AG10803 (cell line): ENCODE data around the gene ZMAT1.

Experiments
- DNase-seq: peaks from one replicate; pipeline ENCODE4 v3.0.0; 2010; ENCODE audit warnings: low read depth
- H3K4me3 ChIP-seq: 2 replicates; pipeline ENCODE4 v1.5.1; 2011; ENCODE audit warnings: mild to moderate bottlenecking, low read length, control low read depth
- TF ChIP-seq, protein P1 (sequence below): conservative IDR thresholded peaks from 2 replicates; pipeline ENCODE4 v1.5.1; 2011; ENCODE audit warnings: mild to moderate bottlenecking, low read length, control low read depth, inconsistent platforms

The ZMAT1 gene

DNA sequence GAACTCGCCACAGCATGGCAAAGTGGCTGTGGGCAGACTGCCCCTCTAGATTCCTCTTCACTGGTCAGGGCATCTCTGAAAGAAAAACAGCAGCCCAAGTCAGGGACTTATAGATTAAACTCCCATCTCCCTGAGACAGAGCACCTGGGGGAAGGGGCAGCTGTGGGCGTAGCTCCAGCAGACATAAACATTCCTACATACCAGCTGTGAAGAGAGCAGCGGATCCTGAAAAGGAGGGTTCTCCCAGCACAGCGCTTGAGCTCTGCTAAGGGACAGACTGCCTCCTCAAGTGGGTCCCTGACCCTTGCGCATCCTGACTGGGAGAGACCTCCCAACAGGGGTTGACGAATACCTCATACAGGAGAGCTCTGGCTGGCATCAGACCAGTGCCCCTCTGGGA, 18.8 kb upstream of the ZMAT1 start:
- H3K4me3 ChIP-seq = no peak overlapping the region
- TF ChIP-seq, protein P1, sequence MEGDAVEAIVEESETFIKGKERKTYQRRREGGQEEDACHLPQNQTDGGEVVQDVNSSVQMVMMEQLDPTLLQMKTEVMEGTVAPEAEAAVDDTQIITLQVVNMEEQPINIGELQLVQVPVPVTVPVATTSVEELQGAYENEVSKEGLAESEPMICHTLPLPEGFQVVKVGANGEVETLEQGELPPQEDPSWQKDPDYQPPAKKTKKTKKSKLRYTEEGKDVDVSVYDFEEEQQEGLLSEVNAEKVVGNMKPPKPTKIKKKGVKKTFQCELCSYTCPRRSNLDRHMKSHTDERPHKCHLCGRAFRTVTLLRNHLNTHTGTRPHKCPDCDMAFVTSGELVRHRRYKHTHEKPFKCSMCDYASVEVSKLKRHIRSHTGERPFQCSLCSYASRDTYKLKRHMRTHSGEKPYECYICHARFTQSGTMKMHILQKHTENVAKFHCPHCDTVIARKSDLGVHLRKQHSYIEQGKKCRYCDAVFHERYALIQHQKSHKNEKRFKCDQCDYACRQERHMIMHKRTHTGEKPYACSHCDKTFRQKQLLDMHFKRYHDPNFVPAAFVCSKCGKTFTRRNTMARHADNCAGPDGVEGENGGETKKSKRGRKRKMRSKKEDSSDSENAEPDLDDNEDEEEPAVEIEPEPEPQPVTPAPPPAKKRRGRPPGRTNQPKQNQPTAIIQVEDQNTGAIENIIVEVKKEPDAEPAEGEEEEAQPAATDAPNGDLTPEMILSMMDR = no peak
- no peak for DNase-seq

- TF ChIP-seq, protein P1 = no peak
- no peak for DNase-seq
- peak overlapping the region; percentile 56 for H3K4me3 ChIP-seq
Observed at GRCh38 chrX:101932249-101932570, 383 bp upstream of the ZMAT1 start.

DNA sequence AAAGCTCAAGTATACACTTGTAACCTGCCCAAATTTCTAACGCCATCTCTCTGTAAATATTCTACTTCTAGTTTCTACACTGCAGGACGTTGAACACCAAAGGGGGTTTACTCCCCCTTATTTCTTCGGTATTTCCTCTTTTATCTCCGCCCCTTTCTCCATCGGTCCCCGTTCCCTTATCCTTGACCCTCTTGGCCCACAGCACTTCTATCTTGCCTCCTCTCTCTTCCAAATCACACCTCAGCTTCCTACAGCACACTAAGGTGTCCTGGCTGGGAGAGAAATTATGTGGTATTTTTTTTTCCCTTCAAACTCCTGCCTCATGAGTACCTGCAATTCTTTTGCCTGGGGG, 715 bp downstream of the ZMAT1 start:
- DNase-seq = no peak
- H3K4me3 ChIP-seq = peak overlapping the region; percentile 56
- TF ChIP-seq, protein P1 = no peak

GRCh38 chrX:101925733-101926132, 6.1 kb downstream of the ZMAT1 start:
- TF ChIP-seq, protein P1 = no peak
- DNase-seq = no peak
- no peak overlapping the region for H3K4me3 ChIP-seq

DNA sequence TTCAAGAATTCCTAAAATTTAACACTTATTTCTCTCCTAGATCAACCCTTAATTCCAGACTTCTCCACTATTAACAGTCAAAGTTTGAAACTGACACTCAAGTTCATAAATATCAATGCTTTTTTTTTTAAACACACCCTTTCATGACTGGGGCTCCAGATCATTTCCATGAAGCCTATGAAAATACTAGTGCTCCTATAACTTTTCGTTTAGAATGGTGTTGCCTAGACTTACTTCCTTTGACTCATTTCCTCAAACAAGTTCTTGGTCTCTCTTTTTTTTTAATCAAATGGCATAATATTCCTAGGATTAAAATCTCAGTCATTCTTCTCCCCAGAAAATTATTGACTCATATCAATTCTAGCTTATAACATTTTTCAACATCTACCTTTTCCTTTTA, 13.1 kb downstream of the ZMAT1 start:
- no peak for DNase-seq
- no peak overlapping the region for H3K4me3 ChIP-seq
- TF ChIP-seq, protein P1 = no peak

GRCh38 chrX:101906136-101906796, 25.6 kb downstream of the ZMAT1 start:
- DNase-seq = no peak
- no peak overlapping the region for H3K4me3 ChIP-seq
- TF ChIP-seq, protein P1 = no peak

DNA sequence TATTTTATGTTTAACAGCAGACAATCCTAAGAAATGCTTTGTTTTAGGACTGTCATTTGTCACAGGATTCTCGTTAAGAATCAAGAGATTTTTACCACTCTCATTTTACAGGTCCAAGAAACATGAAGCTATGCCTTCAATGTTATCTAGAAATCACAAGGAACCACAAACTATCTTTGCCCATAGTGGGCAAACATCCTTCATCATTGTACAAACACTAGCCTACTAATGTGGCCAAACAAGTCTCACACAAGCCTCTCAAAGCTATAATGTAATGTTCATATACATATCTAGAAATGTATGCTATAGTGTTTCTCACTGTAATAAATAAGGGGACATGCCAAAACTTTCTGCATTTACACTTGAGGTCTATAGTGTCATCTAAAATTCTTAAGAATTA, 26.8 kb downstream of the ZMAT1 start:
- no peak for DNase-seq
- TF ChIP-seq, protein P1 = no peak
- H3K4me3 ChIP-seq = no peak overlapping the region
